Measurements from ENCODE around the gene YTHDF2. TPM values are rescaled to one million over a fixed set of nuclear protein-coding genes. Genes with fewer than 3 reads are reported as not detected.
"Not testable (repeated sequence)": the region's sequence is repeated elsewhere in the genome, so short reads cannot be mapped to it uniquely, and the experiment has no call there.

Gene YTHDF2
- total and polyA plus RNA-seq, 4 experiments from 2014 or later: 65.1 to 173 (median 100) TPM

DNA sequence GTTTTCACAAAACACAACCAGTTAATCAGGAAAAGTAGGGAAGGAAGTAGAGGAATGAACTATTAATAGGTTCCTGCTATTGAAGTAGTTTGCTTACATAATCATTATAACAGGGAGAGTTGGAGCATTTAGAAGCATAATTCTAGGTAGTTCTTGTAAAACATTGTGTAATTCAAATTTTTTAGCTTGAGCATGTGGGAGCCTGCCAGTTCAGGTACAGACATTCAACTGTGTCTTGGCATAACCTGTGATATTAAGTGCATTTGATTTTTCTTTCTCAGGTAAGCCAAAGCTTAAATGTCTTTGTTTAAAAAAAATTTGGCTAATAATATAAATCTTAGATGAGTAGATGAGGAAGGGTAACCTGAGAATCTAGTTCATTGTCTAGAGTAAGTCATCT lies 3.4 kb downstream of the YTHDF2 start:
- peaks cover 48 to 66% of the 10 kb centered on the region in 2 donors for H3K36me3 Mint-ChIP-seq
- Histone ChIP-seq H3K9me3 (ENCODE audit: control insufficient read depth in 1 of 2, low read length in 2 of 2) (no peaks in the 10 kb centered on the region), H3K4me3 (ENCODE audit: low read length in 2 of 2) (no peak overlapping the region), H3K36me3 (ENCODE audit: insufficient read depth, low read length) (peaks cover 58% of the 10 kb centered on the region), H3K27ac (ENCODE audit: low read depth, low read length) (no peak overlapping the region), H3K27me3 (ENCODE audit: insufficient read depth, low read length) (no peaks in the 10 kb centered on the region), H3K4me1 (ENCODE audit: insufficient read depth, low read length) (peaks cover 75% of the 10 kb centered on the region)
- peaks cover 0 to 2% of the 10 kb centered on the region in 2 donors for H3K27me3 Mint-ChIP-seq
- no peak for DNase-seq
- CTCF ChIA-PET (ENCODE audit: partially characterized antibody): interaction anchor here (1.4 kb wide), 1 partner anchor 97 kb away, joined by 3 read pairs; the partner anchor contains the start of gene TAF12
- peak overlapping the region in 5 of 7 donors; percentile 37 to 93 (median 69) for H3K27ac Mint-ChIP-seq
- no peaks in the 10 kb centered on the region for H3K9me3 Mint-ChIP-seq
- intact Hi-C loops (cut with micrococcal nuclease): no loop called here
- H3K4me1 Mint-ChIP-seq: peaks cover 38 to 85% (median 56%) of the 10 kb centered on the region in 4 donors
- POLR2A ChIA-PET (ENCODE audit: partially characterized antibody): interaction anchor here (5.6 to 9.0 kb wide), 2 partner anchors 71 to 98 kb away, joined by 95 to 182 read pairs; partner anchors contain the start of genes GMEB1 and TAF12
- peak overlapping the region in 4 of 8 donors; percentile 25 to 52 (median 44) for H3K4me3 Mint-ChIP-seq

GRCh38 chr1:28744184-28744583 lies 7.4 kb downstream of the YTHDF2 start:
- POLR2A ChIA-PET (ENCODE audit: partially characterized antibody): no interaction called here
- DNase-seq: no peak
- CTCF ChIA-PET (ENCODE audit: partially characterized antibody): no interaction called here
- no peak overlapping the region for H3K4me3 ChIP-seq (ENCODE audit: low read length in 2 of 2)
- Mint-ChIP-seq H3K4me3 (peak overlapping the region in 6 of 8 donors; percentile 54 to 92 (median 71)), H3K27me3 (no peaks in the 10 kb centered on the region), H3K27ac (peak overlapping the region in 6 of 7 donors; percentile 2 to 93 (median 52)), H3K9me3 (no peaks in the 10 kb centered on the region), H3K36me3 (peaks cover 54 to 68% of the 10 kb centered on the region in 2 donors), H3K4me1 (peaks cover 44 to 85% (median 64%) of the 10 kb centered on the region in 4 donors)
- H3K27ac ChIP-seq (ENCODE audit: low read depth, low read length): no peak overlapping the region
- H3K4me1 ChIP-seq (ENCODE audit: insufficient read depth, low read length): peaks cover 93% of the 10 kb centered on the region
- no peaks in the 10 kb centered on the region for H3K27me3 ChIP-seq (ENCODE audit: insufficient read depth, low read length)
- no peaks in the 10 kb centered on the region for H3K9me3 ChIP-seq (ENCODE audit: control insufficient read depth in 1 of 2, low read length in 2 of 2)
- H3K36me3 ChIP-seq (ENCODE audit: insufficient read depth, low read length): peaks cover 52% of the 10 kb centered on the region
- intact Hi-C loops (cut with micrococcal nuclease): no loop called here

GRCh38 chr1:28745653-28746173 lies 9.0 kb downstream of the YTHDF2 start:
- Histone ChIP-seq H3K9me3 (ENCODE audit: control insufficient read depth in 1 of 2, low read length in 2 of 2) (no peaks in the 10 kb centered on the region), H3K4me3 (ENCODE audit: low read length in 2 of 2) (no peak overlapping the region), H3K36me3 (ENCODE audit: insufficient read depth, low read length) (peaks cover 41% of the 10 kb centered on the region), H3K4me1 (ENCODE audit: insufficient read depth, low read length) (peaks cover 95% of the 10 kb centered on the region), H3K27ac (ENCODE audit: low read depth, low read length) (no peak overlapping the region), H3K27me3 (ENCODE audit: insufficient read depth, low read length) (no peaks in the 10 kb centered on the region)
- intact Hi-C loops (cut with micrococcal nuclease): no loop called here
- Mint-ChIP-seq H3K36me3 (peaks cover 55 to 68% of the 10 kb centered on the region in 2 donors), H3K9me3 (peaks cover 0 to 3% (median 0%) of the 10 kb centered on the region in 8 donors), H3K27ac (peak overlapping the region in 1 of 7 donors; percentile 31), H3K4me1 (peaks cover 46 to 90% (median 67%) of the 10 kb centered on the region in 4 donors), H3K27me3 (no peaks in the 10 kb centered on the region), H3K4me3 (peak overlapping the region in 4 of 8 donors; percentile 39 to 74 (median 58))
- ChIA-PET POLR2A (ENCODE audit: partially characterized antibody) (interaction anchor here (3.3 kb wide), 1 partner anchor 9 kb away, joined by 14 read pairs; the partner anchor contains the start of gene YTHDF2), CTCF (ENCODE audit: partially characterized antibody) (no interaction called here)
- DNase-seq: no peak

GRCh38 chr1:28750330-28750729 lies 13.6 kb downstream of the YTHDF2 start:
- DNase-seq: no peak
- intact Hi-C loops (cut with micrococcal nuclease): no loop called here
- Mint-ChIP-seq H3K27ac (peak overlapping the region in 4 of 7 donors; percentile 63 to 91 (median 80)), H3K27me3 (no peaks in the 10 kb centered on the region), H3K4me1 (peaks cover 38 to 80% (median 51%) of the 10 kb centered on the region in 4 donors), H3K4me3 (peak overlapping the region in 5 of 8 donors; percentile 20 to 77 (median 31)), H3K36me3 (peaks cover 22 to 39% of the 10 kb centered on the region in 2 donors), H3K9me3 (peaks cover 0 to 3% (median 0%) of the 10 kb centered on the region in 8 donors)
- no peaks in the 10 kb centered on the region for H3K27me3 ChIP-seq (ENCODE audit: insufficient read depth, low read length)
- H3K4me1 ChIP-seq (ENCODE audit: insufficient read depth, low read length): peaks cover 100% of the 10 kb centered on the region
- H3K27ac ChIP-seq (ENCODE audit: low read depth, low read length): no peak overlapping the region
- H3K36me3 ChIP-seq (ENCODE audit: insufficient read depth, low read length): peaks cover under 1% of the 10 kb centered on the region
- no peaks in the 10 kb centered on the region for H3K9me3 ChIP-seq (ENCODE audit: control insufficient read depth in 1 of 2, low read length in 2 of 2)
- ChIA-PET POLR2A (ENCODE audit: partially characterized antibody) (no interaction called here), CTCF (ENCODE audit: partially characterized antibody) (interaction anchor here (1.8 to 3.3 kb wide), 2 partner anchors 13 to 344 kb away, joined by 4 to 18 read pairs; partner anchors contain the start of gene YTHDF2)
- H3K4me3 ChIP-seq (ENCODE audit: low read length in 2 of 2): no peak overlapping the region

GRCh38 chr1:28750771-28751294 lies 14.1 kb downstream of the YTHDF2 start:
- H3K4me1 ChIP-seq (ENCODE audit: insufficient read depth, low read length): peaks cover 100% of the 10 kb centered on the region
- H3K9me3 Mint-ChIP-seq; H3K27ac ChIP-seq (ENCODE audit: low read depth, low read length); H3K27me3 ChIP-seq (ENCODE audit: insufficient read depth, low read length); DNase-seq; H3K4me3 ChIP-seq (ENCODE audit: low read length in 2 of 2); intact Hi-C loops (cut with micrococcal nuclease); H3K27me3 Mint-ChIP-seq; H3K27ac Mint-ChIP-seq; H3K36me3 ChIP-seq (ENCODE audit: insufficient read depth, low read length); H3K9me3 ChIP-seq (ENCODE audit: control insufficient read depth in 1 of 2, low read length in 2 of 2): not testable (repeated sequence)
- POLR2A ChIA-PET (ENCODE audit: partially characterized antibody): interaction anchor here (3.1 kb wide), 1 partner anchor 15 kb away, joined by 15 read pairs; the partner anchor contains the start of gene YTHDF2
- Mint-ChIP-seq H3K4me3 (peak overlapping the region in 3 of 8 donors; percentile 31 to 77 (median 43)), H3K4me1 (peaks cover 37 to 75% (median 49%) of the 10 kb centered on the region in 4 donors), H3K36me3 (peaks cover 22 to 39% of the 10 kb centered on the region in 2 donors)
- CTCF ChIA-PET (ENCODE audit: partially characterized antibody): interaction anchor here (1.8 to 3.3 kb wide), 2 partner anchors 14 to 344 kb away, joined by 4 to 18 read pairs; partner anchors contain the start of gene YTHDF2

GRCh38 chr1:28751315-28752060 lies 14.7 kb downstream of the YTHDF2 start:
- ChIA-PET POLR2A (ENCODE audit: partially characterized antibody) (interaction anchor here (0.9 to 3.1 kb wide), 3 partner anchors 15 to 170 kb away, joined by 3 to 15 read pairs (median 6); partner anchors contain the start of genes RNU11 and YTHDF2), CTCF (ENCODE audit: partially characterized antibody) (interaction anchor here (1.8 to 3.3 kb wide), 2 partner anchors 14 to 345 kb away, joined by 4 to 18 read pairs; partner anchors contain the start of gene YTHDF2)
- H3K4me1 Mint-ChIP-seq: peaks cover 34 to 69% (median 45%) of the 10 kb centered on the region in 4 donors
- intact Hi-C loops (cut with micrococcal nuclease): no loop called here
- H3K36me3 Mint-ChIP-seq: peaks cover 17 to 34% of the 10 kb centered on the region in 2 donors
- peaks cover 100% of the 10 kb centered on the region for H3K4me1 ChIP-seq (ENCODE audit: insufficient read depth, low read length)
- H3K27ac ChIP-seq (ENCODE audit: low read depth, low read length): no peak overlapping the region
- H3K9me3 ChIP-seq (ENCODE audit: control insufficient read depth in 1 of 2, low read length in 2 of 2): no peaks in the 10 kb centered on the region
- no peaks in the 10 kb centered on the region for H3K27me3 Mint-ChIP-seq
- peak overlapping the region in 5 of 7 donors; percentile 4 to 55 (median 48) for H3K27ac Mint-ChIP-seq
- H3K36me3 ChIP-seq (ENCODE audit: insufficient read depth, low read length): no peaks in the 10 kb centered on the region
- peak overlapping the region in 6 of 8 donors; percentile 6 to 50 (median 24) for H3K4me3 Mint-ChIP-seq
- no peaks in the 10 kb centered on the region for H3K27me3 ChIP-seq (ENCODE audit: insufficient read depth, low read length)
- no peak for DNase-seq
- H3K4me3 ChIP-seq (ENCODE audit: low read length in 2 of 2): no peak overlapping the region
- peaks cover 0 to 3% (median 0%) of the 10 kb centered on the region in 8 donors for H3K9me3 Mint-ChIP-seq

All from CD4-positive, alpha-beta memory T cell (primary cell).